ENCODE results near the gene UBE2L3.

The UBE2L3 gene

DNA sequence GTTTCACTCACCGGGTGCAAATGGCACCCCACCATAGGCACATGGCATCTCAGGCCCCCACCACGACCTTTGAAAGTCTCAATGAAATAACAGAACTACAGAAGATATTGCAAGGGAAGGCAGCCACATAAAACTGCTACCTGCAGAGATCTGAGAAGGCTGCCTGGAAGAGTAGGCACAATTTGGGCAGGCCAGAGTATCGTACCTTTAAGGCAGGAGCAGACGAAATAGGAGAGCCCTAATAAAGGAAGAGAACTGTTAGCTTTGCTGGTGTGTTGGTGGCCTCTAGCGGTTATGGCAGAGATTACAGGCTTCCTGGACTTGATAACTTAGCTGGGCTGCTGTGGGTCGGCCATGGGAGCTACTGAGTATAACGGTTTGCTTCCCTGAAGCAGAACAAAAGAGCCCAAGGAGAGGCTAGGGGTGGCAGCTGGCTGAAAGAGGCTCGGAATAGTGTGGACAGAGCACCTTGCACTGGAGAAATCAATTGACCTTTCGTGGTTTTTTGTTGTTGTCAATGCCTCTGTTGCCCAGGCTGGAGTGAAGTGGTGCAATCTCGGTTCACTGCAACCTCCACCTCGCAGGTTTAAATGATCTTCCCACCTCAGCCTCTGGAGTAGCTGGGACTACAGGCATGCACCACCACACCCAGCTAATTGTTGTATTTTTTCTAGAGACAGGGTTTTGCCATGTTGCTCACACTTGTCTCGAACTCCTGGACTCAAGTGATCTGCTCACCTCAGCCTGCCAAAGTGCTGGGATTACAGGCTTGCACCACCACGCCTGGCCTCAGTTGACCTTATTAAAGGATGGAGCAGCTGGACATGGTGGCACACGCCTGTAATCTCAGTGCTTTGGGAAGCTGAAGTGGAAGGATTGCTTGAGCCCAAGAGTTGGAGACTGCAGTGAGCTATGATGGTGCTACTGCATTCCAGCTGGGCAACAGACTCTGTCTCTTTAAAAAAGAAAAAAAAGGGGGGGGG, 79.4 kb downstream of the UBE2L3 start:
- no peak overlapping the region for H3K4me3 ChIP-seq (ENCODE audit: low read depth, low read length)
- peak; percentile 93 for TF ChIP-seq CTCF (IDR thresholded peaks at IDR 0.05; ENCODE audit: low read depth, low read length)

DNA sequence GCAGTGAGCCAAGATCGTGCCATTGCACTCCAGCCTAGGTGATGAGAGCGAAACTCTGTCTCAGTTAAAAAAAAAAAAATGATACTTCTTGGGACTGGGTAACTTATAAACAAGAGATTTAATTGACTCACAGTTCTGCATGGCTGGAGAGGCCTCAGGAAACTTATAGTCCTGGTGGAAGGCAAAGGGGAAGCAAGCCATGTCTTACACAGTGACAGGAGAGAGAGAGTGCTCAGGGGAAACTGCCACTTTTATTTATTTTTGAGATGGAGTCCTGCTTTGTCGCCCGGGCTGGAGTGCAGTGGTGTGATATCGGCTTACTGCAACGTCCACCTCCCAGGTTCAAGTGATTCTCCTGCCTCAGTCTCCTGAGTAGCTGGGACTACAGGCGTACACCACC, 82.8 kb downstream of the UBE2L3 start:
- H3K4me3 ChIP-seq (ENCODE audit: low read depth, low read length) = no peak overlapping the region
- no peak for TF ChIP-seq CTCF (IDR thresholded peaks at IDR 0.05; ENCODE audit: low read depth, low read length)

DNA sequence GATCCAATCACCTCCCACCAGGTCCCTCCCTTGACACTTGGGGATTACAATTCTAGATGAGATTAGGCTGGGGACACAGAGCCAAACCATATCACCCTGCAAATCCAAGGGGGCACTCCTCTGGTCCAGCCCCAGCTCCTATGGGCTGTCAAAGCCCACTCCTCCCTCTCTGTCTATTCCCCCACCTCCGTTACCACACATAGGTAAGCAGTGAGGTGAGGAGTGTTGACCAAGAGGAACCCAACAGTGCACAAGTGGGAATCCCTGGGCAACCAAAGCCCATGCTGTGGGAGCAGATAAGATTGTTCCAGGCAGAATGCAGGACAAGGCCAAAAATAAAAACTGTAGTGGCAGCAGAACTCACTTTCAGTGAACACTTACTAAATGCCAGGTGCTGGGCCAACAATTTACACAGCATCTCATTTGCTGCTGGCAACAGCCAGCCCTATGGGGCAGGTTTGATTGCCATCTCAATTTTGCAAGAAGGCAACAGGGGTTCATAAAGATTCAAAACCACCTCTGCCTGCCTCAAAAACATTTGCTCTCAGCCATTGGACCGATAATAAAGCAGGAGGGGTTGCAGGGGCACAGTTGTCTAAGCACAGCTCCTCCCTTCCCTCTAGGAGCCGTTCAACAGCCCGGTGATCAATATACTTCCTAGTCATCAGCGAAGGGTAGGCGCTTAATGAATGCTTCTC, 83.5 kb downstream of the UBE2L3 start:
- TF ChIP-seq CTCF (IDR thresholded peaks at IDR 0.05; ENCODE audit: low read depth, low read length) = no peak
- peak overlapping the region; percentile 82 for H3K4me3 ChIP-seq (ENCODE audit: low read depth, low read length)

DNA sequence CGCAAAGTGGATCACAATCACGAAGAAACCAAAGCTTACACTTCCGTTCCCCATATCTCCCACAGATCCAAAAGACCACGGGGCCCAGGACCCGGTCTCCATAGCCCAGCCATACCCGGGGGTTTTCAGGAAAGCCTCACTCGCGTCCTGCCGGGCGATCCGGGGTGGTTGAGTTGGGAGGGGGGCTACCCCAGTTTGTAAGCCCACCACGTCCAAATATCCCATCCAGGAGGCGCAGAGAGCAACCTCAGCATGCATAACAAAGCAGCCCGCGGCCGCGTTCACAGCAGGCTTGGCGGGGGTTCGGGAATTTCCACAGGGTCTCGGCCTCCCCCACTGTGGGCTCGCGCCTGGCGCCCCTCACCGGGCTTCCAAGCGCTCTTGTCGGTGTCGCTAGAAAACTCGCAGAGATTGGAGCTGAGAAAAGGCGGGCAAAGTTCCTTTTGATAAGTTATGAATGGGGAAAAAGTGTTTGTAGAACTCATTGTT, 84.1 kb downstream of the UBE2L3 start:
- peak overlapping the region; percentile 82 for H3K4me3 ChIP-seq (ENCODE audit: low read depth, low read length)
- TF ChIP-seq CTCF (IDR thresholded peaks at IDR 0.05; ENCODE audit: low read depth, low read length) = no peak

- H3K4me3 ChIP-seq (ENCODE audit: low read depth, low read length) = peak overlapping the region; percentile 82
- no peak for TF ChIP-seq CTCF (IDR thresholded peaks at IDR 0.05; ENCODE audit: low read depth, low read length)
These were observed 84.6 kb downstream of the UBE2L3 start for GRCh38 chr22:21652010-21652546.

- TF ChIP-seq CTCF (IDR thresholded peaks at IDR 0.05; ENCODE audit: low read depth, low read length) = no peak
- H3K4me3 ChIP-seq (ENCODE audit: low read depth, low read length) = peak overlapping the region; percentile 82
These were observed 85.3 kb downstream of the UBE2L3 start for GRCh38 chr22:21652547-21653545.

All from WI38 (cell line).